A549 (cell line): Measurements from ENCODE around the gene KCNQ1. TPM values are rescaled to one million over a fixed set of nuclear protein-coding genes. Genes with fewer than 3 reads are reported as not detected.

Experiments used
- ATAC-seq, 2 experiments: fragments of 200-7000 bp in 1 of 2; fragments of >200 bp in 1 of 2; cut with Nextera tagmentation in 1 of 2; cut with Tn5 transposase in 1 of 2; 3 replicates each; pipeline versions ENCODE4 v1.8.0 to v1.9.1; 2018 to 2020; ENCODE audit warnings: mild to moderate bottlenecking in 1 of 2, moderate library complexity in 1 of 2
- CTCF ChIA-PET: fragments of 300-600 bp; sonication (Branson Sonifier 250); formaldehyde crosslinking; extraction: SDS; loops from one replicate; lab custom pipeline; 2021; ENCODE audit warnings: antibody characterized with exemption, inconsistent platforms; lab: Yijun Ruan, JAX
- POLR2A ChIA-PET: fragments of 350-600 bp; formaldehyde crosslinking; extraction: SDS; loops from one replicate; lab custom pipeline; 2021; ENCODE audit warnings: antibody characterized with exemption, inconsistent platforms; lab: Yijun Ruan, JAX
- DNase-seq, 2 experiments: peaks; one replicate each; pipeline versions ENCODE4 v3.0.0 to v3.0.0-alpha.2; 2011 to 2016; ENCODE audit warnings: low read depth in 1 of 2, low spot score in 1 of 2
- FAIRE-seq: peaks from 2 replicates; lab custom pipeline; 2011; peaks lifted over from hg19 to GRCh38; lab: Jason Lieb, UNC
- H3K27ac ChIP-seq, 2 experiments: fragments of >200 bp; sonication (Bioruptor Twin); formaldehyde crosslinking; 3 replicates each; pipeline ENCODE4 v1.5.1; 2016 to 2017
- H3K4me1 ChIP-seq: fragments of >200 bp; sonication (Bioruptor Twin); formaldehyde crosslinking; 3 replicates; pipeline ENCODE4 v1.6.1; 2016
- H3K4me2 ChIP-seq: fragments of >200 bp; sonication (Bioruptor Twin); formaldehyde crosslinking; 3 replicates; pipeline ENCODE4 v1.6.1; 2016
- H3K4me3 ChIP-seq: fragments of >200 bp; sonication (Bioruptor Twin); formaldehyde crosslinking; 3 replicates; pipeline ENCODE4 v1.5.1; 2016
- H3K9me3 ChIP-seq: fragments of >200 bp; sonication (Bioruptor Twin); formaldehyde crosslinking; 3 replicates; pipeline ENCODE4 v1.6.1; 2016
- ATOH8 ChIP-seq: fragments of 250-450 bp; sonication (Bioruptor Pico); IDR thresholded peaks from 2 replicates; pipeline ENCODE4 v1.5.0; 2020; ENCODE audit warnings: low read depth, mild to moderate bottlenecking, moderate library complexity
- CBX2 ChIP-seq: fragments of 200-600 bp; sonication (generic); IDR thresholded peaks from 2 replicates; pipeline ENCODE4 v1.6.1; 2016; ENCODE audit warnings: low read depth, mild to moderate bottlenecking, borderline replicate concordance
- CEBPB ChIP-seq, 2 experiments: fragments of >200 bp in 1 of 2; sonication (Bioruptor Twin) in 1 of 2; formaldehyde crosslinking in 1 of 2; IDR thresholded peaks; 2 replicates each; pipeline ENCODE4 v1.6.1; 2012 to 2016
- CHD4 ChIP-seq: fragments of 200-600 bp; sonication (generic); IDR thresholded peaks from 2 replicates; pipeline ENCODE4 v1.6.1; 2016; ENCODE audit warnings: antibody characterized with exemption, mild to moderate bottlenecking, borderline replicate concordance
- CTCF ChIP-seq: fragments of >200 bp; sonication (Bioruptor Twin); formaldehyde crosslinking; IDR thresholded peaks from 3 replicates; pipeline ENCODE4 v1.5.1; 2016
- E2F6 ChIP-seq: IDR thresholded peaks from 2 replicates; pipeline ENCODE4 v1.6.1; 2012; ENCODE audit warnings: low read depth, borderline replicate concordance
- EHF ChIP-seq: fragments of 250-450 bp; sonication (Bioruptor Pico); IDR thresholded peaks from 2 replicates; pipeline ENCODE4 v1.5.0; 2020; ENCODE audit warnings: mild to moderate bottlenecking
- EP300 ChIP-seq, 2 experiments: fragments of >200 bp; sonication (Bioruptor Twin); formaldehyde crosslinking; IDR thresholded peaks; 2 replicates in 1 of 2; 3 replicates in 1 of 2; pipeline ENCODE4 v1.6.1; 2016 to 2017
- FOXS1 ChIP-seq: fragments of 250-450 bp; sonication (Bioruptor Pico); IDR thresholded peaks from 2 replicates; pipeline ENCODE4 v1.5.0; 2020; ENCODE audit warnings: mild to moderate bottlenecking, moderate library complexity
- GATA3 ChIP-seq: IDR thresholded peaks from 2 replicates; pipeline ENCODE4 v1.6.1; 2012; ENCODE audit warnings: borderline replicate concordance
- HDAC2 ChIP-seq: fragments of 200-600 bp; sonication (generic); IDR thresholded peaks from 2 replicates; pipeline ENCODE4 v1.6.1; 2016
- HES2 ChIP-seq: fragments of >200 bp; sonication (Bioruptor Twin); formaldehyde crosslinking; IDR thresholded peaks from 2 replicates; pipeline ENCODE4 v1.6.1; 2016
- HEYL ChIP-seq: fragments of 250-450 bp; sonication (Bioruptor Pico); IDR thresholded peaks from 2 replicates; pipeline ENCODE4 v1.8.0; 2021; ENCODE audit warnings: mild to moderate bottlenecking, moderate library complexity
- HMGXB4 ChIP-seq: fragments of 250-450 bp; sonication (Bioruptor Pico); IDR thresholded peaks from 2 replicates; pipeline ENCODE4 v1.5.0; 2021; ENCODE audit warnings: mild to moderate bottlenecking, moderate library complexity, borderline replicate concordance
- HOXA7 ChIP-seq: fragments of 250-450 bp; sonication (Bioruptor Pico); IDR thresholded peaks from 2 replicates; pipeline ENCODE4 v1.5.0; 2020; ENCODE audit warnings: mild to moderate bottlenecking, moderate library complexity
- HOXB5 ChIP-seq: fragments of 250-450 bp; sonication (Bioruptor Pico); IDR thresholded peaks from 2 replicates; pipeline ENCODE4 v1.5.0; 2020; ENCODE audit warnings: mild to moderate bottlenecking, moderate library complexity
- MYC ChIP-seq: IDR thresholded peaks from 2 replicates; pipeline ENCODE4 v1.6.1; 2012; ENCODE audit warnings: mild to moderate bottlenecking, inconsistent platforms, low read length, improper control_type of control experiment, borderline replicate concordance
- NFE2L2 ChIP-seq: fragments of 150-350 bp; conservative IDR thresholded peaks from 2 replicates; pipeline ENCODE4 v1.6.1; 2014; ENCODE audit warnings: low read length
- RAD21 ChIP-seq, 2 experiments: fragments of >200 bp in 1 of 2; sonication (Bioruptor Twin) in 1 of 2; formaldehyde crosslinking in 1 of 2; IDR thresholded peaks in 1 of 2; conservative IDR thresholded peaks in 1 of 2; 2 replicates in 1 of 2; 3 replicates in 1 of 2; pipeline ENCODE4 v1.6.1; 2012 to 2018; ENCODE audit warnings: inconsistent platforms in 1 of 2
- RCOR1 ChIP-seq: fragments of 150-350 bp; IDR thresholded peaks from 2 replicates; pipeline ENCODE4 v1.6.1; 2014; ENCODE audit warnings: antibody characterized with exemption, low read length, low read depth
- SMC3 ChIP-seq: fragments of >200 bp; sonication (Bioruptor Twin); formaldehyde crosslinking; IDR thresholded peaks from 3 replicates; pipeline ENCODE4 v1.6.1; 2018; ENCODE audit warnings: inconsistent platforms
- SREBF2 ChIP-seq: fragments of 450-650 bp; IDR thresholded peaks from 2 replicates; pipeline ENCODE4 v1.6.1; 2014; ENCODE audit warnings: mild to moderate bottlenecking, moderate library complexity
- USF2 ChIP-seq: fragments of 450-650 bp; IDR thresholded peaks from 2 replicates; pipeline ENCODE4 v1.6.1; 2014; ENCODE audit warnings: antibody characterized with exemption
- ZNF302 ChIP-seq: fragments of 250-450 bp; sonication (Bioruptor Pico); IDR thresholded peaks from 2 replicates; pipeline ENCODE4 v1.9.0; 2021; ENCODE audit warnings: inconsistent platforms, mild to moderate bottlenecking, moderate library complexity
- WGBS: methylation state at CpG from one replicate; pipeline ENCODE4 v1.1.6; 2017; ENCODE audit errors: missing lambda C conversion rate; 5-methylcytosine and 5-hydroxymethylcytosine counted together
- polyA plus RNA-seq, 4 experiments: library from polyadenylated mRNA; depleted of rRNA in 3 of 4; stranded (reverse); fragments of >200 nt; fragmentation: RNase III in 1 of 4; extraction: RNeasy Plus Mini Kit Qiagen cat#74134 plus additional on column Dnase treatment in 1 of 4; gene quantifications; 2 replicates in 3 of 4; 3 replicates in 1 of 4; pipeline ENCODE4 v1.2.3, GENCODE V29; 2011 to 2017

KCNQ1 gene
- polyA plus RNA-seq, 2 of the 4 experiments (the other 2 are of a cell fraction), result 0.14 to 0.17 TPM

- ChIA-PET POLR2A (no interaction called here), CTCF (interaction anchor here (1.4 to 2.9 kb wide), 2 partner anchors 16 to 338 kb away, joined by 3 to 12 read pairs; no protein-coding TSS in a partner anchor)
- ATAC-seq, result peak in 1 of 2 experiments; percentile 58; a peak in 3 of 6 replicates
- Histone ChIP-seq H3K4me3 (no peak overlapping the region), H3K9me3 (no peaks in the 10 kb centered on the region), H3K4me2 (no peak overlapping the region), H3K4me1 (no peaks in the 10 kb centered on the region), H3K27ac (no peak overlapping the region)
- no peak for DNase-seq
- TF ChIP-seq HMGXB4 (CRISPR knock-in tag) (no peak), FOXS1 (CRISPR knock-in tag) (no peak), EP300 (IDR thresholded peaks at IDR 0.05) (no peak), RAD21 (conservative IDR thresholded peaks at IDR 0.05 in 1 of 2, IDR thresholded peaks at IDR 0.05 in 1 of 2) (no peak), ATOH8 (CRISPR knock-in tag) (no peak), GATA3 (no peak), MYC (no peak), RCOR1 (no peak), HOXA7 (no peak), E2F6 (no peak), CTCF (no peak), SMC3 (no peak), CEBPB (IDR thresholded peaks at IDR 0.05) (no peak)
- WGBS, result 79% methylated on average over 21 of the region's 22 CpGs
- no peak for FAIRE-seq
Observed at GRCh38 chr11:2870969-2871680, 426.3 kb downstream of the KCNQ1 start.

GRCh38 chr11:2874963-2875362, 430.2 kb downstream of the KCNQ1 start:
- no peak overlapping the region for H3K4me2 ChIP-seq
- FAIRE-seq, result no peak
- no peak for DNase-seq
- CTCF ChIA-PET, result interaction anchor here (1.2 to 1.4 kb wide), 3 partner anchors 9 to 344 kb away, joined by 5 to 6 read pairs (median 6); partner anchors contain the start of gene CDKN1C
- no peak overlapping the region for H3K27ac ChIP-seq
- no peak overlapping the region for H3K4me3 ChIP-seq
- no peaks in the 10 kb centered on the region for H3K4me1 ChIP-seq
- POLR2A ChIA-PET, result no interaction called here
- 80% methylated on average over 10 of the region's 10 CpGs for WGBS
- TF ChIP-seq SMC3, result no peak
- no peak for TF ChIP-seq NFE2L2
- TF ChIP-seq EHF (CRISPR knock-in tag), result no peak
- no peak for TF ChIP-seq HDAC2
- no peak for TF ChIP-seq USF2
- no peak for TF ChIP-seq CEBPB (IDR thresholded peaks at IDR 0.05)
- TF ChIP-seq SREBF2, result no peak
- no peak for TF ChIP-seq HOXB5 (CRISPR knock-in tag)
- TF ChIP-seq HEYL, result no peak
- no peak for TF ChIP-seq ZNF302
- TF ChIP-seq FOXS1 (CRISPR knock-in tag), result no peak
- TF ChIP-seq HOXA7, result no peak
- no peak for TF ChIP-seq CHD4
- TF ChIP-seq CBX2, result no peak
- no peak for TF ChIP-seq RCOR1
- no peak for TF ChIP-seq HES2
- TF ChIP-seq RAD21 (conservative IDR thresholded peaks at IDR 0.05 in 1 of 2, IDR thresholded peaks at IDR 0.05 in 1 of 2), result no peak
- H3K9me3 ChIP-seq, result no peaks in the 10 kb centered on the region
- no peak for ATAC-seq
